ENCODE data around the gene MMP2. TPM values are rescaled to one million over a fixed set of nuclear protein-coding genes. Genes with fewer than 3 reads are reported as not detected.

Gene MMP2
- total RNA-seq, 1 donor from 2014 or later = 153 TPM

GRCh38 chr16:55508941-55509931 is 30.2 kb downstream of the MMP2 start, which contains the start of gene LPCAT2:
Gene LPCAT2 (plus strand): TSS chr16:55509072. CDS start chr16:55509182, 110 bp downstream.
- peak; percentile 84 for DNase-seq (ENCODE audit: low read depth, low spot score)
- Mint-ChIP-seq H3K4me3 (peak within 1 kb of the TSS; percentile 85), H3K27ac (ENCODE audit: unreplicated experiment) (peak within 1 kb of the TSS; percentile 36), H3K36me3 (ENCODE audit: low read depth) (peaks cover 32% of the 10 kb centered on the region), H3K4me1 (peaks cover 19% of the 10 kb centered on the region), H3K27me3 (ENCODE audit: low read depth) (peaks cover 5% of the 10 kb centered on the region), H3K9me3 (peaks cover 19% of the 10 kb centered on the region)
- no peak for TF ChIP-seq CTCF (conservative IDR thresholded peaks at IDR 0.05)

- no peak for DNase-seq (ENCODE audit: low read depth, low spot score)
- Mint-ChIP-seq H3K4me1 (peaks cover 19% of the 10 kb centered on the region), H3K4me3 (peak overlapping the region; percentile 85), H3K27me3 (ENCODE audit: low read depth) (peaks cover 5% of the 10 kb centered on the region), H3K9me3 (peaks cover 19% of the 10 kb centered on the region), H3K27ac (ENCODE audit: unreplicated experiment) (no peak overlapping the region), H3K36me3 (ENCODE audit: low read depth) (peaks cover 39% of the 10 kb centered on the region)
- TF ChIP-seq CTCF (conservative IDR thresholded peaks at IDR 0.05) = no peak
Measured at GRCh38 chr16:55510185-55510805, 31.3 kb downstream of the MMP2 start.

- TF ChIP-seq CTCF (conservative IDR thresholded peaks at IDR 0.05) = no peak
- H3K36me3 Mint-ChIP-seq (ENCODE audit: low read depth) = peaks cover 48% of the 10 kb centered on the region
- no peak overlapping the region for H3K27ac Mint-ChIP-seq (ENCODE audit: unreplicated experiment)
- no peak for DNase-seq (ENCODE audit: low read depth, low spot score)
- H3K4me1 Mint-ChIP-seq = peaks cover 14% of the 10 kb centered on the region
- peaks cover 25% of the 10 kb centered on the region for H3K9me3 Mint-ChIP-seq
- H3K4me3 Mint-ChIP-seq = peak overlapping the region; percentile 14
- peaks cover 5% of the 10 kb centered on the region for H3K27me3 Mint-ChIP-seq (ENCODE audit: low read depth)
Measured at GRCh38 chr16:55512941-55513340, 33.9 kb downstream of the MMP2 start.

- Mint-ChIP-seq H3K4me1 (peaks cover 13% of the 10 kb centered on the region), H3K4me3 (no peak overlapping the region), H3K36me3 (ENCODE audit: low read depth) (peaks cover 52% of the 10 kb centered on the region), H3K9me3 (peaks cover 27% of the 10 kb centered on the region), H3K27me3 (ENCODE audit: low read depth) (peaks cover 5% of the 10 kb centered on the region), H3K27ac (ENCODE audit: unreplicated experiment) (no peak overlapping the region)
- TF ChIP-seq CTCF (conservative IDR thresholded peaks at IDR 0.05) = no peak
- no peak for DNase-seq (ENCODE audit: low read depth, low spot score)
Measured at GRCh38 chr16:55513616-55514015, 34.6 kb downstream of the MMP2 start.

GRCh38 chr16:55515111-55515510 is 36.1 kb downstream of the MMP2 start:
- Mint-ChIP-seq H3K4me1 (peaks cover 2% of the 10 kb centered on the region), H3K27me3 (ENCODE audit: low read depth) (no peaks in the 10 kb centered on the region), H3K36me3 (ENCODE audit: low read depth) (peaks cover 49% of the 10 kb centered on the region), H3K27ac (ENCODE audit: unreplicated experiment) (no peak overlapping the region), H3K9me3 (peaks cover 29% of the 10 kb centered on the region), H3K4me3 (no peak overlapping the region)
- no peak for TF ChIP-seq CTCF (conservative IDR thresholded peaks at IDR 0.05)
- DNase-seq (ENCODE audit: low read depth, low spot score) = no peak
